K562 (cell line): Measurements from ENCODE around the gene SPACA9. TPM values are rescaled to one million over a fixed set of nuclear protein-coding genes. Genes with fewer than 3 reads are reported as not detected.

Source experiments
- CC2D1A ChIP-seq: fragments of 450-650 bp; IDR thresholded peaks from 2 replicates; pipeline ENCODE4 v1.6.1; 2017; ENCODE audit warnings: mild to moderate bottlenecking
- ELF4 ChIP-seq: fragments of 450-650 bp; formaldehyde crosslinking; IDR thresholded peaks from 2 replicates; pipeline ENCODE4 v1.4.0; 2022; ENCODE audit warnings: missing genetic modification characterization
- ETS1 ChIP-seq: conservative IDR thresholded peaks from 2 replicates; pipeline ENCODE4 v1.6.1; 2011; ENCODE audit warnings: low read depth, mild to moderate bottlenecking, low read length; ENCODE audit not compliant: control insufficient read depth
- GTF2A2 ChIP-seq: IDR thresholded peaks from 2 replicates; pipeline ENCODE4 v1.6.1; 2016; ENCODE audit warnings: mild to moderate bottlenecking, missing genetic modification characterization, missing compliant biosample characterization
- IFI16 ChIP-seq: fragments of 250-450 bp; sonication (Bioruptor Pico); IDR thresholded peaks from 2 replicates; pipeline ENCODE4 v2.1.2; 2022; ENCODE audit warnings: mild to moderate bottlenecking, inconsistent platforms
- PHB2 ChIP-seq: fragments of 450-650 bp; IDR thresholded peaks from 2 replicates; pipeline ENCODE4 v1.6.1; 2017; ENCODE audit warnings: low read depth
- PTBP1 ChIP-seq: fragments of 200-400 bp; formaldehyde crosslinking; IDR thresholded peaks from 2 replicates; pipeline ENCODE4 v1.6.1; 2017; ENCODE audit warnings: low read depth, low read length
- THAP12 ChIP-seq: fragments of 250-450 bp; sonication (Bioruptor Pico); IDR thresholded peaks from 2 replicates; pipeline ENCODE4 v1.9.0; 2021; ENCODE audit warnings: mild to moderate bottlenecking, inconsistent platforms
- ZFP36 ChIP-seq: fragments of 150-350 bp; IDR thresholded peaks from 2 replicates; pipeline ENCODE4 v1.6.1; 2018; ENCODE audit warnings: low read length, low read depth; ENCODE audit not compliant: partially characterized antibody
- ZHX1 ChIP-seq: fragments of 150-350 bp; conservative IDR thresholded peaks from 2 replicates; pipeline ENCODE4 v1.6.1; 2014; ENCODE audit warnings: low read length
- ZNF263 ChIP-seq: sonication (generic); formaldehyde crosslinking; IDR thresholded peaks from 2 replicates; pipeline ENCODE4 v1.8.0; 2022; ENCODE audit warnings: mild to moderate bottlenecking, missing genetic modification reagents, borderline replicate concordance
- polyA plus RNA-seq, 8 experiments: library from polyadenylated mRNA; depleted of rRNA in 4 of 8; stranded (reverse) in 5 of 8; unstranded in 3 of 8; fragments of >200 nt; fragmentation: Nextera tagmentation in 2 of 8; fragmentation: Illumina TruSeq in 1 of 8; extraction: Ambion mirVana in 2 of 8; extraction: Trizol in 1 of 8; gene quantifications; 2 replicates each; pipeline versions ENCODE4 v1.2.1 to v1.2.3, GENCODE V29; 2011 to 2014; ENCODE audit warnings: inconsistent platforms in 1 of 8, missing spikeins in 1 of 8
- total RNA-seq, 7 experiments: library from RNA; depleted of rRNA in 6 of 7; stranded (reverse); fragments of >200 nt in 6 of 7; fragmentation: Illumina TruSeq in 2 of 7; extraction: Trizol in 2 of 7; gene quantifications; 2 replicates each; pipeline versions ENCODE4 v1.2.1 to v1.2.3, GENCODE V29; 2011 to 2021; ENCODE audit warnings: low replicate concordance in 1 of 7

Gene SPACA9
- total and polyA plus RNA-seq, 9 of the 15 experiments (the other 6 are each of a cell fraction or from before 2014, with no cell fraction given), result 0.06 to 0.51 (median 0.36) TPM

- TF ChIP-seq PHB2 (no peak), ZHX1 (no peak), PTBP1 (no peak), THAP12 (0 out of 2 replicates have a peak, but pooled peaks have one; percentile 15), ETS1 (peak; percentile 84; the same call in 1 of the 2 replicates), ELF4 (CRISPR knock-in tag) (no peak), GTF2A2 (tag) (no peak), ZNF263 (CRISPR knock-in tag) (peak; percentile 50; the same call in 1 of the 2 replicates), IFI16 (no peak), CC2D1A (no peak), ZFP36 (no peak)
Measured at GRCh38 chr9:132877824-132878694, 639 bp upstream of the SPACA9 start, which contains the start of gene AK8 (continued).
